HG03342 (cell line): Measurements from ENCODE around the gene RCE1.

Source experiments
- ATAC-seq: cut with Tn5 transposase; IDR thresholded peaks from one replicate; pipeline ENCODE4 v1.9.1; 2021; ENCODE audit warnings: mild to moderate bottlenecking, moderate library complexity; ENCODE audit not compliant: unreplicated experiment

RCE1 gene

GRCh38 chr11:66868082-66868725, 25.0 kb downstream of the RCE1 start:
- ATAC-seq = no peak

GRCh38 chr11:66868726-66869566, 25.7 kb downstream of the RCE1 start:
- peak; percentile 81 for ATAC-seq

GRCh38 chr11:66869567-66869870, 26.3 kb downstream of the RCE1 start:
- ATAC-seq = no peak

GRCh38 chr11:66870131-66870530, 26.9 kb downstream of the RCE1 start:
- ATAC-seq = no peak

GRCh38 chr11:66870616-66871520, 27.6 kb downstream of the RCE1 start:
- no peak for ATAC-seq

GRCh38 chr11:66871521-66871901, 28.3 kb downstream of the RCE1 start:
- ATAC-seq = no peak

- no peak for ATAC-seq
These were observed 31.0 kb downstream of the RCE1 start for GRCh38 chr11:66874232-66874631.

- ATAC-seq = no peak
These were observed 32.1 kb downstream of the RCE1 start for GRCh38 chr11:66875378-66875777.

- no peak for ATAC-seq
These were observed 34.5 kb downstream of the RCE1 start for GRCh38 chr11:66877588-66878385.

GRCh38 chr11:66878474-66878873, 35.2 kb downstream of the RCE1 start:
- ATAC-seq = no peak

GRCh38 chr11:66879000-66879399, 35.8 kb downstream of the RCE1 start:
- no peak for ATAC-seq

GRCh38 chr11:66879583-66879982, 36.3 kb downstream of the RCE1 start:
- no peak for ATAC-seq

GRCh38 chr11:66879999-66880398, 36.8 kb downstream of the RCE1 start:
- no peak for ATAC-seq

- ATAC-seq = no peak
These were observed 37.5 kb downstream of the RCE1 start for GRCh38 chr11:66880496-66881450.

- no peak for ATAC-seq
These were observed 38.2 kb downstream of the RCE1 start for GRCh38 chr11:66881451-66881835.

GRCh38 chr11:66881927-66882452, 38.7 kb downstream of the RCE1 start:
- ATAC-seq = no peak

GRCh38 chr11:66882561-66883015, 39.3 kb downstream of the RCE1 start:
- no peak for ATAC-seq

GRCh38 chr11:66883016-66883965, 40.0 kb downstream of the RCE1 start:
- no peak for ATAC-seq
